ENCODE results near the gene PCBP1.
"Not testable (repeated sequence)": the region's sequence is repeated elsewhere in the genome, so short reads cannot be mapped to it uniquely, and the experiment has no call there.

PCBP1 gene

GRCh38 chr2:70115646-70116442, 28.6 kb downstream of the PCBP1 start:
- Histone ChIP-seq H3K36me3 (replicated peaks) (no peaks in the 10 kb centered on the region), H3K4me3 (no peak overlapping the region), H3K4me1 (peaks cover 11% of the 10 kb centered on the region), H3K27me3 (ENCODE audit: low read depth) (no peaks in the 10 kb centered on the region), H3K9me3 (no peaks in the 10 kb centered on the region)
- no peak for DNase-seq (ENCODE audit: low spot score in 2 of 2)
- in situ Hi-C loops (cut with MboI; ENCODE audit: low sequenced_read_pairs): no loop called here

- Histone ChIP-seq H3K4me1 (peaks cover 11% of the 10 kb centered on the region), H3K4me3 (no peak overlapping the region), H3K36me3 (replicated peaks) (no peaks in the 10 kb centered on the region), H3K9me3 (no peaks in the 10 kb centered on the region), H3K27me3 (ENCODE audit: low read depth) (no peaks in the 10 kb centered on the region)
- in situ Hi-C loops (cut with MboI; ENCODE audit: low sequenced_read_pairs): no loop called here
- no peak for DNase-seq (ENCODE audit: low spot score in 2 of 2)
Observed at GRCh38 chr2:70116936-70117552, 29.8 kb downstream of the PCBP1 start.

- peak; percentile 76 to 78 for DNase-seq (ENCODE audit: low spot score in 2 of 2)
- no peak overlapping the region for H3K4me3 ChIP-seq
- H3K9me3 ChIP-seq: no peaks in the 10 kb centered on the region
- in situ Hi-C loops (cut with MboI; ENCODE audit: low sequenced_read_pairs): no loop called here
- peaks cover 21% of the 10 kb centered on the region for H3K4me1 ChIP-seq
- no peaks in the 10 kb centered on the region for H3K27me3 ChIP-seq (ENCODE audit: low read depth)
- no peaks in the 10 kb centered on the region for H3K36me3 ChIP-seq (replicated peaks)
Observed at GRCh38 chr2:70118798-70119454, 31.6 kb downstream of the PCBP1 start.

- Histone ChIP-seq H3K27me3 (ENCODE audit: low read depth) (no peaks in the 10 kb centered on the region), H3K9me3 (no peaks in the 10 kb centered on the region), H3K36me3 (replicated peaks) (no peaks in the 10 kb centered on the region), H3K4me1 (peaks cover 30% of the 10 kb centered on the region), H3K4me3 (no peak overlapping the region)
- DNase-seq (ENCODE audit: low spot score in 2 of 2): no peak
- in situ Hi-C loops (cut with MboI; ENCODE audit: low sequenced_read_pairs): loop anchor here (5.0 kb wide), 1 partner anchor 34 kb away; the partner anchor contains the start of gene PCBP1
Observed at GRCh38 chr2:70121627-70122372, 34.5 kb downstream of the PCBP1 start.

- in situ Hi-C loops (cut with MboI; ENCODE audit: low sequenced_read_pairs): loop anchor here (5.0 kb wide), 1 partner anchor 35 kb away; the partner anchor contains the start of gene PCBP1
- H3K9me3 ChIP-seq: no peaks in the 10 kb centered on the region
- H3K4me3 ChIP-seq: no peak overlapping the region
- no peaks in the 10 kb centered on the region for H3K27me3 ChIP-seq (ENCODE audit: low read depth)
- no peak for DNase-seq (ENCODE audit: low spot score in 2 of 2)
- H3K36me3 ChIP-seq (replicated peaks): no peaks in the 10 kb centered on the region
- H3K4me1 ChIP-seq: peaks cover 30% of the 10 kb centered on the region
Observed at GRCh38 chr2:70122470-70122869, 35.2 kb downstream of the PCBP1 start.

- Histone ChIP-seq H3K9me3 (no peaks in the 10 kb centered on the region), H3K36me3 (replicated peaks) (no peaks in the 10 kb centered on the region), H3K4me1 (peaks cover 30% of the 10 kb centered on the region), H3K4me3 (peak overlapping the region; percentile 42; the same call in 1 of the 2 replicates), H3K27me3 (ENCODE audit: low read depth) (no peaks in the 10 kb centered on the region)
- in situ Hi-C loops (cut with MboI; ENCODE audit: low sequenced_read_pairs): loop anchor here (5.0 kb wide), 1 partner anchor 36 kb away; the partner anchor contains the start of gene PCBP1
- DNase-seq (ENCODE audit: low spot score in 2 of 2): peak; percentile 85
Observed at GRCh38 chr2:70123051-70123828, 36.0 kb downstream of the PCBP1 start.

- Histone ChIP-seq H3K36me3 (replicated peaks) (no peaks in the 10 kb centered on the region), H3K27me3 (ENCODE audit: low read depth) (no peaks in the 10 kb centered on the region), H3K4me3 (peak overlapping the region; percentile 42), H3K4me1 (peaks cover 25% of the 10 kb centered on the region), H3K9me3 (no peaks in the 10 kb centered on the region)
- no peak for DNase-seq (ENCODE audit: low spot score in 2 of 2)
- in situ Hi-C loops (cut with MboI; ENCODE audit: low sequenced_read_pairs): loop anchor here (5.0 kb wide), 1 partner anchor 36 kb away; the partner anchor contains the start of gene PCBP1
Observed at GRCh38 chr2:70123829-70124116, 36.5 kb downstream of the PCBP1 start.

GRCh38 chr2:70124983-70125480, 37.8 kb downstream of the PCBP1 start:
- Histone ChIP-seq H3K4me1 (peaks cover 20% of the 10 kb centered on the region), H3K4me3 (peak overlapping the region; percentile 42), H3K27me3 (ENCODE audit: low read depth) (no peaks in the 10 kb centered on the region), H3K36me3 (replicated peaks) (no peaks in the 10 kb centered on the region), H3K9me3 (no peaks in the 10 kb centered on the region)
- in situ Hi-C loops (cut with MboI; ENCODE audit: low sequenced_read_pairs): loop anchor here (5.0 kb wide), 1 partner anchor 38 kb away; the partner anchor contains the start of gene PCBP1
- peak; percentile 66 to 90 for DNase-seq (ENCODE audit: low spot score in 2 of 2)

GRCh38 chr2:70125498-70125898, 38.2 kb downstream of the PCBP1 start:
- Histone ChIP-seq H3K4me1 (peaks cover 20% of the 10 kb centered on the region), H3K27me3 (ENCODE audit: low read depth) (no peaks in the 10 kb centered on the region), H3K9me3 (no peaks in the 10 kb centered on the region), H3K36me3 (replicated peaks) (no peaks in the 10 kb centered on the region), H3K4me3 (peak overlapping the region; percentile 42)
- no peak for DNase-seq (ENCODE audit: low spot score in 2 of 2)
- in situ Hi-C loops (cut with MboI; ENCODE audit: low sequenced_read_pairs): no loop called here

GRCh38 chr2:70126413-70126812, 39.1 kb downstream of the PCBP1 start:
- Histone ChIP-seq H3K9me3 (no peaks in the 10 kb centered on the region), H3K4me3 (no peak overlapping the region), H3K36me3 (replicated peaks) (no peaks in the 10 kb centered on the region), H3K4me1 (peaks cover 20% of the 10 kb centered on the region), H3K27me3 (ENCODE audit: low read depth) (no peaks in the 10 kb centered on the region)
- no peak for DNase-seq (ENCODE audit: low spot score in 2 of 2)
- in situ Hi-C loops (cut with MboI; ENCODE audit: low sequenced_read_pairs): no loop called here

GRCh38 chr2:70128005-70128404, 40.7 kb downstream of the PCBP1 start:
- in situ Hi-C loops (cut with MboI; ENCODE audit: low sequenced_read_pairs): no loop called here
- Histone ChIP-seq H3K4me1 (peaks cover 32% of the 10 kb centered on the region), H3K9me3 (no peaks in the 10 kb centered on the region), H3K27me3 (ENCODE audit: low read depth) (no peaks in the 10 kb centered on the region), H3K36me3 (replicated peaks) (no peaks in the 10 kb centered on the region), H3K4me3 (no peak overlapping the region)
- no peak for DNase-seq (ENCODE audit: low spot score in 2 of 2)

GRCh38 chr2:70131344-70132143, 44.3 kb downstream of the PCBP1 start:
- in situ Hi-C loops (cut with MboI; ENCODE audit: low sequenced_read_pairs); DNase-seq (ENCODE audit: low spot score in 2 of 2): not testable (repeated sequence)

More at GRCh38 chr2:70131344-70132143, 44.3 kb downstream of the PCBP1 start:
- H3K9me3 ChIP-seq; H3K27me3 ChIP-seq (ENCODE audit: low read depth); H3K4me3 ChIP-seq; H3K36me3 ChIP-seq (replicated peaks): not testable (repeated sequence)
- H3K4me1 ChIP-seq: peaks cover 23% of the 10 kb centered on the region

All from HAP-1 (cell line).